GM19193 (cell line): ENCODE measurements around the gene ADAMTS13.

Source experiments
- POLR2A ChIP-seq: IDR thresholded peaks from 4 replicates; pipeline ENCODE4 v1.6.1; 2011; ENCODE audit not compliant: insufficient read depth, insufficient read length; ENCODE audit errors: extremely low read depth

Gene ADAMTS13

GRCh38 chr9:133454943-133455673 lies 32.9 kb downstream of the ADAMTS13 start:
- no peak for TF ChIP-seq POLR2A

GRCh38 chr9:133455936-133456335 lies 33.8 kb downstream of the ADAMTS13 start:
- TF ChIP-seq POLR2A = no peak

GRCh38 chr9:133456409-133456808 lies 34.2 kb downstream of the ADAMTS13 start:
- no peak for TF ChIP-seq POLR2A

GRCh38 chr9:133457233-133457632 lies 35.1 kb downstream of the ADAMTS13 start:
- no peak for TF ChIP-seq POLR2A

GRCh38 chr9:133457748-133458147 lies 35.6 kb downstream of the ADAMTS13 start:
- TF ChIP-seq POLR2A = no peak

- TF ChIP-seq POLR2A = no peak
Observed at GRCh38 chr9:133458643-133459312, 36.6 kb downstream of the ADAMTS13 start.

GRCh38 chr9:133459476-133460404 lies 37.6 kb downstream of the ADAMTS13 start, which contains the start of gene CACFD1:
Gene CACFD1, plus strand, starts transcription at chr9:133459978. Its CDS starts 89 bp downstream, at chr9:133460067.
- peak; percentile 64 for TF ChIP-seq POLR2A

- TF ChIP-seq POLR2A = no peak
Observed at GRCh38 chr9:133460405-133461175, 38.4 kb downstream of the ADAMTS13 start.

- TF ChIP-seq POLR2A = no peak
Observed at GRCh38 chr9:133461975-133462374, 39.8 kb downstream of the ADAMTS13 start.

- no peak for TF ChIP-seq POLR2A
Observed at GRCh38 chr9:133463234-133463863, 41.2 kb downstream of the ADAMTS13 start.

- TF ChIP-seq POLR2A = no peak
Observed at GRCh38 chr9:133463864-133464615, 41.9 kb downstream of the ADAMTS13 start.

GRCh38 chr9:133464638-133465037 lies 42.5 kb downstream of the ADAMTS13 start:
- TF ChIP-seq POLR2A = no peak

- TF ChIP-seq POLR2A = no peak
Observed at GRCh38 chr9:133465984-133466383, 43.8 kb downstream of the ADAMTS13 start.

GRCh38 chr9:133467101-133467500 lies 44.9 kb downstream of the ADAMTS13 start:
- TF ChIP-seq POLR2A = peak; percentile 8

GRCh38 chr9:133468374-133468773 lies 46.2 kb downstream of the ADAMTS13 start:
- no peak for TF ChIP-seq POLR2A
